Measurements from ENCODE around the gene KCNT1. TPM values are rescaled to one million over a fixed set of nuclear protein-coding genes. Genes with fewer than 3 reads are reported as not detected.

KCNT1 gene
- total and polyA plus RNA-seq, 10 of the 15 experiments (the other 5 are each of a cell fraction or from before 2014, with no cell fraction given), result not detected

GRCh38 chr9:135816651-135816970 lies 114.6 kb downstream of the KCNT1 start:
- no TSS peak for BruUV-seq (replicated peaks)
- no peak overlapping the region for H3K4me3 ChIP-seq
- peaks cover 9 to 35% of the 10 kb centered on the region in 2 experiments for H3K36me3 ChIP-seq (ENCODE audit: control insufficient read depth in 2 of 2, insufficient read depth in 2 of 2, low read length in 1 of 2)
- H3K9ac ChIP-seq (ENCODE audit: control insufficient read depth, insufficient read depth, low read length), result no peak overlapping the region
- ChIA-PET RAD21 (ENCODE audit: unreplicated experiment) (no interaction called here), CTCF (no interaction called here), SMC1A (ENCODE audit: uncharacterized antibody, unreplicated experiment) (no interaction called here), POLR2A (no interaction called here)
- no peak overlapping the region for H2AFZ ChIP-seq (ENCODE audit: control insufficient read depth, low read depth, low read length)
- H3K27ac ChIP-seq (ENCODE audit: control insufficient read depth, insufficient read depth), result no peak overlapping the region
- no peak overlapping the region for H3K4me2 ChIP-seq (ENCODE audit: control insufficient read depth, insufficient read depth)
- ATAC-seq, result no peak
- TF ChIP-seq DPF2 (IDR thresholded peaks at IDR 0.05) (no peak), NKRF (conservative IDR thresholded peaks at IDR 0.05) (no peak), BCLAF1 (IDR thresholded peaks at IDR 0.05) (no peak), ZNF24 (IDR thresholded peaks at IDR 0.05) (no peak), NFIC (IDR thresholded peaks at IDR 0.05; ENCODE audit: low read depth, low read length) (no peak)
- H3K79me2 ChIP-seq (ENCODE audit: control insufficient read depth, insufficient read depth, low read length), result no peaks in the 10 kb centered on the region
- in situ Hi-C loops (cut with MboI) (no loop called here), intact Hi-C loops (cut with micrococcal nuclease; ENCODE audit: unreplicated experiment) (no loop called here)
- H3K27me3 ChIP-seq (replicated peaks in 1 of 2; ENCODE audit: control insufficient read depth in 2 of 2, insufficient read depth in 2 of 2, low read length in 1 of 2), result no peaks in the 10 kb centered on the region
- H3K9me3 ChIP-seq (replicated peaks; ENCODE audit: control insufficient read depth, insufficient read depth, low read length), result no peaks in the 10 kb centered on the region
- H3K4me1 ChIP-seq (ENCODE audit: control insufficient read depth, insufficient read depth, low read length), result no peaks in the 10 kb centered on the region
- H4K20me1 ChIP-seq (ENCODE audit: control insufficient read depth, insufficient read depth), result no peaks in the 10 kb centered on the region; the same call in 1 of the 2 replicates
- DNase-seq (ENCODE audit: low read depth, low spot score), result no peak
- WGBS (ENCODE audit: insufficient coverage, insufficient replicate concordance, low lambda C conversion rate, missing lambda C conversion rate), result 93% methylated on average over 12 of the region's 12 CpGs
- FAIRE-seq, result no peak

All from GM12878 (cell line).